Measurements from ENCODE around the gene SERF1B.
"Not testable (repeated sequence)": the region's sequence is repeated elsewhere in the genome, so short reads cannot be mapped to it uniquely, and the experiment has no call there.

Gene SERF1B

DNA sequence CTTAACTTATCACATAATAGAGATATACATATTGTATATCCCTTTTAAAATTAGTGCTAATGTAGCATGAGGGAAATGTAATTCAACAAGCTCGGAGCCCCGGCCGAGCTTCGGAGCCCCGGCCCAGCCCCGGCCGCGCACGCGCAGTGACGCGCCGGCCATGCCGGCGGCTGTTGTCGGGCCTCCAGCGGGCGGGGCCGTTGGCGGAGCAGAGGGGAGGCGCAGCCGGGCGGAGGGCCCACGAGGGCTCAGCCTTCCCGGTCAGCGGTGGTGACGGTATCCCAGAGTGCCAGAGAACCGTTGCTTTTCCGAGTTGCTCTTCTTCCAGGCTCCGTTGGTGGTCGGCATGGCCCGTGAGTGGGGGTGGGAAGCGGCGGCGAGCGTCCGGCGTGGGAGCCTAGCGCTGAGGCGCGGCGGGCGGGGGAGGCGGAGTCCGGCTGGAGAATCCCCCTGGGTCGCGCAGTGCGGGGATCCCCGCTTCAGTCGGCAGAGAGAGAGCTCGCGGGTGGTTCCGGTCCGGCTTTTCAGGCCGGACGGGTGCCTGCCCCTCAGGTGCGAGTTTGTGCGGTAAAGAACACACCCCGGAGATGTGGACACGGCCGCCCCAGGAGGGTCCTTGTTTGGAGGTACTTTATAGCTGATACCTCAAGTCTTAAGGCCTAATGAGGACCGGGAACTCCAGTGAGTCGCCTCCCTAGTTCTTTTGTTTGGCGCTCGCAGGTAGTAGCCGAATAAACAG lies at the start of gene SERF1B:
Gene SERF1B, plus strand, starts transcription at position 146 of the 739 bp plus-strand sequence. Its CDS starts 201 bp downstream, at position 347.
- ATAC-seq, result peak; percentile 97

GRCh38 chr5:69991713-69992112 lies 33.3 kb upstream of the SERF1B start:
- ATAC-seq, result not testable (repeated sequence)

DNA sequence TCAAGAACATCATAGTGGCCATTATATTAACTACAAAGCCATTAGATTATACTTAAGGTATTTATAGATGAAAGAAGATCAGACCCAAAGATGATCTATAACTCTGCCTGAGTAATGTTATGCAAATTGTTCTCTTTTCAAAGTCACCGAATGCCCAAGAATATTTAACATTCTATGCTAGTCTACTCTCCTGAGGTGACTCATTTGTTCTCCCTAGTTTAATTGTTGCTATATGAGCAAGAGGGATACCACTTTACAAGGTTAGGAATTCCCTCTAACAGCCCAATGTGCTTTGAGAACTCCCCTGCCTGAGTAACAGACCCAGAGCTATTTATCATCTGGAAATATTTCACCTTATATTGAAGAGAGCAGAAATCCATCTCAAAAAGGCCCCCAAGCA lies 29.5 kb upstream of the SERF1B start:
- ATAC-seq, result not testable (repeated sequence)

- ATAC-seq, result not testable (repeated sequence)
These were observed 4.4 kb upstream of the SERF1B start for GRCh38 chr5:70020660-70021059.

GRCh38 chr5:70025845-70026145 lies 744 bp downstream of the SERF1B start:
- peak; percentile 63 for ATAC-seq

DNA sequence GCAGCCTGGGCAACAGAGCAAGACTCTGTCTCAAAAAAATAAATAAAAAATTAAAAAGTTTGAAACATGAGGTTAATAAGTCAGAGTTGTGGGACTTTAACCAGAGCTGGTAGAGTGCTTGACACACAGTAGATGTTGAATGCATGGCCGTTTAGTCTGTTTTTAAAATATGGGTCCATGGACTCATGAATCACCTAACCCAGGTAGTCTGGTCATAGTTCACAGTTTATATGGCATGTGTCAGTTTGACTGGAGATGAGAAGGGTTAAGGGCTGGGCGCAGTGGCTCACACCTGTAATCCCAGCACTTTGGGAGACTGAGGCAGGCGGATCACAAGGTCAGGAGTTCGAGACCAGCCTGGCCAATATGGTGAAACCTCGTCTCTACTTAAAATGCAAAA lies 6.2 kb downstream of the SERF1B start:
- ATAC-seq, result not testable (repeated sequence)

DNA sequence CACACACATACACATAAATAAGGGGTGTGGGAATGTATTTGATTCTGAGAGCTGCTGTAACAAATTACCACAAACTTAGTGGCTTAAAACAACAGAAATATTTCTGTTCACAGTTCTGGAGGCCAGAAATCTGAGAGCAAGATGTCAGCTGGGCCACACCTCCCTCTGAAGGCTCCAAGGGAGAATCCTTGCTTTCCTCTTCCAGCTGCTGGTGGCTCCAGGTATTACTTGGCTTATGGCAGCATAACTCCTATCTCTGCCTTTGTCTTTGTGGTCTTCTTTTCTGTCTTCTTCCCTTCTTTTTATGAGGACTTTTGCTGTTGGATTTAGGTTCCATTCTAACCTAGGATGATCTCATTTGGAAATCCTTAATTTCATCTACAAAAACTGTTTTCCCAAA lies 16.4 kb downstream of the SERF1B start:
- peak; percentile 43; the same call in 1 of the 3 replicates for ATAC-seq

DNA sequence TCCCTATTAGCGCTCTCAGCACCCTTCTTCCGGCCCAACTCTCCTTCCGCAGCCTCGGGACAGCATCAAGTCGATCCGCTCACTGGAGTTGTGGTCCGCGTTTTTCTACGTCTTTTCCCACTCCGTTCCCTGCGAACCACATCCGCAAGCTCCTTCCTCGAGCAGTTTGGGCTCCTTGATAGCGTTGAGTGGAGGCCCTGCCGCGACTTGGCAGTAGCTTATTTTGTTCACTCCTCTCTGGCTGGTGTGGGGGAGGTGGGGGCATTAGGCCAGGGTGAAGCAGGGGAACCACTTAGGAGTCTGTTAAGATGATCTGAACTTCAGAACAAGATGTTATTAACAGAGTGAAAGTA lies 24.7 kb downstream of the SERF1B start:
- peak; percentile 69 for ATAC-seq

DNA sequence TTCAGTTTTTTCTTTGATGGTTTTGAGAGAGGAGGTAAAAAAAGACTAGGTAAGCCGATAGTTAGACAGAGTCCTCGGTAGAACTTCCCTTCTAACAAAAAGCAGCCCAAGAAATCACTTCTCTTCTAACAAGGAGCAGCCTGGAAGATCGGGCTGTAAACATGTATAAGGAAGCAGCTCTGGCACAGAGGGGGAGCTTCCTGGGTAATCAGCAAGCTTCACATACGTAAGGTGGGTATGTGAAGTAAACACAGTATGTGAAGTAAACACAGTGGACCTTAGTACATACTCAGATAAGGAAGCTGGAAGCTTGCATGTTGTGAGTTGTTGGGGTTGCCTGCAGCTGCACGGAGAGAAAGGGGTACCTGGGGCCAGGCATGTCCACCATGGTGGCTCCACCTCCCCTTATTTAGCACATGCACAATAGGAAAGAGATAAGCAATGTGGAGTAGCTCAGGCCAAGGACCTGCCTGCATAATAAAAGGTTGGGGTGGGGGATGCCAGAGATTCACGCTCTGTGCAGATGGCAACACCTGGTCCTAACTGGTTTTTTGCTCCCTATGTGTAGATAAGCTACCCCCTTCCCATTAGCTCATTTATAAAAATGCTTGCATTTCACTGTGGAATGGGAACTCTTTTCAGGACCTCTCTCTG lies 31.4 kb downstream of the SERF1B start:
- ATAC-seq, result not testable (repeated sequence)

- ATAC-seq, result not testable (repeated sequence)
These were observed 32.1 kb downstream of the SERF1B start for GRCh38 chr5:70057140-70057539.

DNA sequence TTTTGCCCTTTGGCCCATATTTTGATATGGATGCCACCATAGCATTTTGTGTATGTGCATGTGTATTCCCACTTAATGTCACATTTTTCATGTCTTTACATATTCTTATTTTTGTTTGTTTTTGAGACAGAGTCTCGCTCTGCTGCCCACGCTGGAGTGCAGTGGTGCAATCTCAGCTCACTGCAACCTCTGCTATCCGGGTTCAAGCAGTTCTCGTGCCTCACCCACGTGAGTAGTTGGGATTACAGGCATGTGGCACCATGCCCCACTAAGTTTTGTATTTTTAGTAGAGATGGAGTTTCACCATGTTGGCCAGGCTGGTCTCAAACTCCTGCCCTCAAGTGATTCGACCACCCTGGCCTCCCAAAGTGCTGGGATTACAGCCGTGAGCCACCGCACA lies 52.6 kb downstream of the SERF1B start:
- not testable (repeated sequence) for ATAC-seq

DNA sequence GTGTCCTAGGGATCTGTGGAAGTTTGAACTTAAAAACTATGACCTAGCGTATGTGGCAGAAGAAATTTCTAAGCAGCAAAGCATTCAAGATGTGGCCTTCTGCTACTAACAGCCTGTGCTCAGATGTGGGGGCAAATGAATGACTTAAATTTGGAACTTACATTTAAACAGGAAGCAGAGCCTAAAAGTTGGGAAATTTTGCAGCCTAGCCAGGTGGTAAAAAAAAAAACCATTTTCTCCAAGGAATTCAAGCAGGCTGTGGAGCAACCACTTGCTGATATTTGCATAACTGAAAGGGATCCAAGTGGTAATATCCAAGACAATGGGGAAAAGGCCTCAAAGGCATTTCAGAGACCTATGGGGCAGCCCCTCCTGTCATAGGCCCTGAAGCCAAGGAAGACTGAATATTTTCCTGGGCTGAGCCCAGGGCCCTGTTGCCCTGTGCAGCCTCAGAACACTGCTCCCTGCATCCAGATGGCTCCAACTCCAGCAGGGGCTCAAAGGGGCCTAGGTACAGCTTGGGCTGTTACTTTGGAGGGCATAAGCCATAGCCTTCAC lies 63.9 kb downstream of the SERF1B start:
- not testable (repeated sequence) for ATAC-seq

GRCh38 chr5:70091776-70092175 lies 66.7 kb downstream of the SERF1B start:
- not testable (repeated sequence) for ATAC-seq

Measured in SK-N-SH treated with all-trans-retinoic acid at 6 μM for 48 hours (cell line).